Skeletal muscle satellite cell (primary cell): ENCODE results near the gene TSPAN8.

Source experiments
- H3K27me3 ChIP-seq: 2 replicates; pipeline ENCODE4 v1.7.0; 2013; ENCODE audit warnings: low read length; ENCODE audit not compliant: control insufficient read depth, insufficient read depth
- H3K36me3 ChIP-seq: 2 replicates; pipeline ENCODE4 v1.7.0; 2013; ENCODE audit warnings: mild to moderate bottlenecking, control low read depth, low read length; ENCODE audit not compliant: insufficient read depth
- H3K4me1 ChIP-seq: 2 replicates; pipeline ENCODE4 v1.7.0; 2013; ENCODE audit warnings: low read length; ENCODE audit not compliant: control insufficient read depth, insufficient read depth
- H3K4me2 ChIP-seq: 2 replicates; pipeline ENCODE4 v1.7.0; 2013; ENCODE audit warnings: mild to moderate bottlenecking, low read length
- H3K4me3 ChIP-seq: 2 replicates; pipeline ENCODE4 v1.7.0; 2013; ENCODE audit warnings: low read length
- H3K9ac ChIP-seq: 2 replicates; pipeline ENCODE4 v1.7.0; 2013; ENCODE audit warnings: mild to moderate bottlenecking, low read depth, low read length, moderate library complexity
- H3K9me3 ChIP-seq: replicated peaks from 2 replicates; pipeline ENCODE4 v1.7.0; 2013; ENCODE audit warnings: mild to moderate bottlenecking, control low read depth, low read length

TSPAN8 gene

GRCh38 chr12:71141378-71141926 lies 16.3 kb downstream of the TSPAN8 start:
- Histone ChIP-seq H3K9ac (no peak overlapping the region), H3K4me2 (no peak overlapping the region), H3K9me3 (no peaks in the 10 kb centered on the region), H3K27me3 (no peaks in the 10 kb centered on the region), H3K4me3 (no peak overlapping the region), H3K36me3 (no peaks in the 10 kb centered on the region), H3K4me1 (no peaks in the 10 kb centered on the region)

GRCh38 chr12:71139153-71139735 lies 18.6 kb downstream of the TSPAN8 start:
- Histone ChIP-seq H3K36me3 (no peaks in the 10 kb centered on the region), H3K4me2 (no peak overlapping the region), H3K9me3 (no peaks in the 10 kb centered on the region), H3K4me1 (peaks cover 4% of the 10 kb centered on the region), H3K9ac (no peak overlapping the region), H3K4me3 (no peak overlapping the region), H3K27me3 (no peaks in the 10 kb centered on the region)

- Histone ChIP-seq H3K9ac (no peak overlapping the region), H3K4me1 (peaks cover 4% of the 10 kb centered on the region), H3K9me3 (no peaks in the 10 kb centered on the region), H3K4me2 (no peak overlapping the region), H3K27me3 (no peaks in the 10 kb centered on the region), H3K36me3 (no peaks in the 10 kb centered on the region), H3K4me3 (no peak overlapping the region)
Observed at GRCh38 chr12:71138011-71138410, 19.8 kb downstream of the TSPAN8 start.

GRCh38 chr12:71135812-71136176 lies 22.0 kb downstream of the TSPAN8 start:
- H3K9ac ChIP-seq = no peak overlapping the region
- no peaks in the 10 kb centered on the region for H3K27me3 ChIP-seq

GRCh38 chr12:71135077-71135811 lies 22.6 kb downstream of the TSPAN8 start:
- Histone ChIP-seq H3K27me3 (no peaks in the 10 kb centered on the region), H3K4me3 (no peak overlapping the region), H3K4me1 (peaks cover 4% of the 10 kb centered on the region), H3K9me3 (no peaks in the 10 kb centered on the region), H3K9ac (no peak overlapping the region), H3K4me2 (no peak overlapping the region), H3K36me3 (no peaks in the 10 kb centered on the region)

More at GRCh38 chr12:71135812-71136176, 22.0 kb downstream of the TSPAN8 start:
- no peaks in the 10 kb centered on the region for H3K9me3 ChIP-seq
- H3K4me2 ChIP-seq = no peak overlapping the region
- no peaks in the 10 kb centered on the region for H3K36me3 ChIP-seq
- H3K4me1 ChIP-seq = peaks cover 4% of the 10 kb centered on the region
- no peak overlapping the region for H3K4me3 ChIP-seq

- Histone ChIP-seq H3K4me3 (no peak overlapping the region), H3K4me2 (no peak overlapping the region), H3K36me3 (no peaks in the 10 kb centered on the region), H3K27me3 (no peaks in the 10 kb centered on the region), H3K4me1 (peaks cover 4% of the 10 kb centered on the region), H3K9ac (no peak overlapping the region), H3K9me3 (no peaks in the 10 kb centered on the region)
Observed at GRCh38 chr12:71134405-71134804, 23.4 kb downstream of the TSPAN8 start.

GRCh38 chr12:71130521-71131069 lies 27.2 kb downstream of the TSPAN8 start:
- peaks cover 2% of the 10 kb centered on the region for H3K4me1 ChIP-seq
- H3K9ac ChIP-seq = no peak overlapping the region
- no peak overlapping the region for H3K4me2 ChIP-seq

GRCh38 chr12:71129364-71129763 lies 28.4 kb downstream of the TSPAN8 start:
- H3K9ac ChIP-seq = no peak overlapping the region
- H3K4me2 ChIP-seq = no peak overlapping the region
- no peaks in the 10 kb centered on the region for H3K4me1 ChIP-seq
- no peaks in the 10 kb centered on the region for H3K27me3 ChIP-seq
- H3K4me3 ChIP-seq = no peak overlapping the region
- H3K9me3 ChIP-seq = no peaks in the 10 kb centered on the region
- H3K36me3 ChIP-seq = no peaks in the 10 kb centered on the region

More at GRCh38 chr12:71130521-71131069, 27.2 kb downstream of the TSPAN8 start:
- no peaks in the 10 kb centered on the region for H3K27me3 ChIP-seq
- no peaks in the 10 kb centered on the region for H3K9me3 ChIP-seq
- no peaks in the 10 kb centered on the region for H3K36me3 ChIP-seq
- no peak overlapping the region for H3K4me3 ChIP-seq

- H3K36me3 ChIP-seq = no peaks in the 10 kb centered on the region
- no peak overlapping the region for H3K4me2 ChIP-seq
- H3K27me3 ChIP-seq = no peaks in the 10 kb centered on the region
- no peaks in the 10 kb centered on the region for H3K4me1 ChIP-seq
- H3K9ac ChIP-seq = no peak overlapping the region
- no peak overlapping the region for H3K4me3 ChIP-seq
- H3K9me3 ChIP-seq = no peaks in the 10 kb centered on the region
Observed at GRCh38 chr12:71128191-71128788, 29.5 kb downstream of the TSPAN8 start.

GRCh38 chr12:71125949-71126348 lies 31.9 kb downstream of the TSPAN8 start:
- H3K9me3 ChIP-seq = no peaks in the 10 kb centered on the region
- no peak overlapping the region for H3K9ac ChIP-seq
- H3K4me2 ChIP-seq = no peak overlapping the region
- no peaks in the 10 kb centered on the region for H3K27me3 ChIP-seq
- H3K4me1 ChIP-seq = no peaks in the 10 kb centered on the region
- no peaks in the 10 kb centered on the region for H3K36me3 ChIP-seq
- no peak overlapping the region for H3K4me3 ChIP-seq

GRCh38 chr12:71125515-71125914 lies 32.3 kb downstream of the TSPAN8 start:
- Histone ChIP-seq H3K4me3 (no peak overlapping the region), H3K9me3 (no peaks in the 10 kb centered on the region), H3K9ac (no peak overlapping the region), H3K36me3 (no peaks in the 10 kb centered on the region), H3K4me2 (no peak overlapping the region), H3K27me3 (no peaks in the 10 kb centered on the region), H3K4me1 (no peaks in the 10 kb centered on the region)
